ENCODE results near the gene CHAF1B. TPM values are rescaled to one million over a fixed set of nuclear protein-coding genes. Genes with fewer than 3 reads are reported as not detected.

The CHAF1B gene
- total RNA-seq, 2 donors from 2014 or later = 4.2 to 6.3 TPM

- TF ChIP-seq CTCF (IDR thresholded peaks at IDR 0.05) = no peak
- TF ChIP-seq POLR2A (IDR thresholded peaks at IDR 0.05) = no peak
- Histone ChIP-seq H3K4me1 (peaks cover 16% of the 10 kb centered on the region), H3K9me3 (no peaks in the 10 kb centered on the region), H3K4me3 (no peak overlapping the region), H3K27me3 (no peaks in the 10 kb centered on the region), H3K36me3 (replicated peaks in 1 of 2; ENCODE audit: insufficient read depth in 1 of 2, low read depth in 2 of 2) (no peaks in the 10 kb centered on the region), H3K27ac (no peak overlapping the region)
- intact Hi-C loops (cut with DNase I) = no loop called here
- ATAC-seq (no peak), DNase-seq (no peak)
- WGBS, 2 donors = 45 to 53% methylated on average over 10 of the region's 10 CpGs
These were observed 78.8 kb downstream of the CHAF1B start for GRCh38 chr21:36463991-36464390.

DNA sequence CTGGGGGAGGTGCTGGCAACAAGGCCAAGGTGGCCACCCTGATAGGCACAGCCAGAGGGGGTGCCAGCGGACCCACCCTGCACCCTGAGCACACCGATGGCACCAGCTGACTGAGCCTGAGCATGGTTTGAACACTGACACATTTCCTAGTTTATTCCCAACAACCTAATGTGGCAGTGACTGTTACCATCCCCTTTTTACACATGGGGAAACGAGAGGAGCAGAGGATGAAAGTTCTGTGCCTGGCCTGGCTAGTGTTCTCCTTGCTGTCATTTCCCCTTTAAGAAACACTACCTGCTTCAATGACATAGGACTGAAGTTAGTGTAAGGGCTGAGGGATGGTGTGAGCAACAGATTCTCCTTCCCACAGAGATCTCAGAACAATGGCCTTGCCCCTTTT, 79.4 kb downstream of the CHAF1B start:
- no peak for TF ChIP-seq POLR2A (IDR thresholded peaks at IDR 0.05)
- TF ChIP-seq CTCF (IDR thresholded peaks at IDR 0.05) = no peak
- no peak for ATAC-seq
- H3K36me3 ChIP-seq (replicated peaks in 1 of 2; ENCODE audit: insufficient read depth in 1 of 2, low read depth in 2 of 2) = no peaks in the 10 kb centered on the region

GRCh38 chr21:36465478-36465877, 80.3 kb downstream of the CHAF1B start:
- Histone ChIP-seq H3K27me3 (no peaks in the 10 kb centered on the region), H3K4me3 (no peak overlapping the region), H3K36me3 (replicated peaks in 1 of 2; ENCODE audit: insufficient read depth in 1 of 2, low read depth in 2 of 2) (no peaks in the 10 kb centered on the region), H3K4me1 (peaks cover 16% of the 10 kb centered on the region), H3K9me3 (no peaks in the 10 kb centered on the region), H3K27ac (no peak overlapping the region)
- intact Hi-C loops (cut with DNase I) = no loop called here
- no peak for DNase-seq
- 58 to 68% methylated on average over 8 of the region's 8 CpGs for WGBS, 2 donors
- TF ChIP-seq CTCF (IDR thresholded peaks at IDR 0.05) (no peak), POLR2A (IDR thresholded peaks at IDR 0.05) (no peak)
- ATAC-seq = no peak

More for the DNA sequence above, 79.4 kb downstream of the CHAF1B start:
- Histone ChIP-seq H3K27me3 (no peaks in the 10 kb centered on the region), H3K4me1 (peaks cover 16% of the 10 kb centered on the region), H3K4me3 (no peak overlapping the region), H3K9me3 (no peaks in the 10 kb centered on the region), H3K27ac (no peak overlapping the region)
- 67 to 79% methylated on average over 1 to 3 of the region's 3 CpGs for WGBS, 2 donors
- DNase-seq = no peak
- intact Hi-C loops (cut with DNase I) = no loop called here

DNA sequence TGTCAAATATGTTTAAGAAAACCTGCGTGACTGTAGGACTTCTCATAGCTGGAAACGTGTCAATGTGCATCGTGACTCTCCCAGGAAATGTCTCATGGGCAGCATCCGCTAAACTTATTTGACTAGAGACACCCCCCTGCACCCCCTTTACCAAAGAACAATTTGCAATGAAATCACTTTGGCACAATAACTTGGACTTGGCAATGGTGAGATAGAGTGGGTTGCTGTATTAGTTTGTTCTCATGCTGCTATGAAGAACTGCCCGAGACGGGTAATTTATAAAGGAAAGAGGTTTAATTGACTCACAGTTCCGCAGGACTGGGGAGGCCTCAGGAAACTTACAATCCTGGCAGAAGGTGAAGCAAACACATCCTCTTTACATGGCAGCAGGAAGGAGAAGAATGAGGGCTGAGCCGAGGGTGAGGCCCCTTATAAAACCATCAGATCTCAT, 80.9 kb downstream of the CHAF1B start:
- 78 to 81% methylated on average over 8 of the region's 8 CpGs for WGBS, 2 donors
- H3K27ac ChIP-seq = no peak overlapping the region
- intact Hi-C loops (cut with DNase I) = no loop called here
- H3K27me3 ChIP-seq = no peaks in the 10 kb centered on the region
- ATAC-seq (no peak), DNase-seq (no peak)
- no peak overlapping the region for H3K4me3 ChIP-seq
- peaks cover 13% of the 10 kb centered on the region for H3K4me1 ChIP-seq
- H3K36me3 ChIP-seq (replicated peaks in 1 of 2; ENCODE audit: insufficient read depth in 1 of 2, low read depth in 2 of 2) = no peaks in the 10 kb centered on the region
- TF ChIP-seq CTCF (IDR thresholded peaks at IDR 0.05) = no peak
- TF ChIP-seq POLR2A (IDR thresholded peaks at IDR 0.05) = no peak
- no peaks in the 10 kb centered on the region for H3K9me3 ChIP-seq

Small RNAs within 50 kb of the gene (small RNA-seq; reads per million reads assigned to genes)
- gene ATP5MFP1 = not detected

Other genes with a start within 250 kb of the CHAF1B start
- 10 to 100 TPM in 1 of 2 donors, 1 to 10 TPM in 1; 4.6 to 15.3 TPM for gene DOP1B, start 228.6 kb upstream of the CHAF1B start, total RNA-seq
- 10 to 100 TPM; 16.9 to 46.1 TPM for gene MORC3, start 65.2 kb upstream of the CHAF1B start, total RNA-seq
- under 1 TPM in 1 of 2 donors, not detected in 1; 0.26 TPM for gene CLDN14, start 94.7 kb downstream of the CHAF1B start, total RNA-seq

All from body of pancreas (tissue), 4 donors.